ENCODE results near the gene FANCF.

DNA sequence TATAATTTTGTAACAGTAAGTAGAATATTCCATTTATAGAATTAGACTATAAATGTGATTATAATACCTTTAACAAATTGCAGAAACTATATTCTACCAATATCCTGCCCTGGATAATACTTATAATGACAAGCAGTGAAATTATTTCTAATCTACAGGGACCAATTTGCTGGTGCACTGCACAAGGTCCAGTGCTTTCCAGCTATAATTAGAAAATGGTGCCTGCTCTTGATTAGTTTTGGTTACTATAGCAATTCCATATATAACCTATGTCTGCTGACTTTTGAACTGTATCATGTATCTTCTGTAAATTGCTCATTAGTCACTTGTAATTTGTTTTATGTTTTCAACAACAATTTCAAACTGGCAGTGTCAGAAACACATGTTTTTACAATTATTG is 23.1 kb downstream of the FANCF start:
- no peak for TF ChIP-seq POLR2A (IDR thresholded peaks at IDR 0.05; ENCODE audit: low read depth, low read length)
- TF ChIP-seq TAF1 (IDR thresholded peaks at IDR 0.05; ENCODE audit: low read depth, low read length) = no peak
- TF ChIP-seq POU2F2 (IDR thresholded peaks at IDR 0.05; ENCODE audit: low read depth, low read length) = no peak
- TF ChIP-seq POLR2AphosphoS5 (IDR thresholded peaks at IDR 0.05; ENCODE audit: low read depth, low read length) = no peak
- no peak for TF ChIP-seq SPI1 (IDR thresholded peaks at IDR 0.05; ENCODE audit: low read depth, low read length)
